NOMO-1 treated with DMSO at 0.1 percent for 48 hours (cell line): ENCODE measurements around the gene ASTL.
A peak's percentile ranks its signal among the peaks of the same experiment; 100 is the strongest.

Experiments used
- DNase-seq: peaks from one replicate; lab custom pipeline; 2025; ENCODE audit not compliant: unreplicated experiment; lab: John Stamatoyannopoulos, UW

Gene ASTL

DNA sequence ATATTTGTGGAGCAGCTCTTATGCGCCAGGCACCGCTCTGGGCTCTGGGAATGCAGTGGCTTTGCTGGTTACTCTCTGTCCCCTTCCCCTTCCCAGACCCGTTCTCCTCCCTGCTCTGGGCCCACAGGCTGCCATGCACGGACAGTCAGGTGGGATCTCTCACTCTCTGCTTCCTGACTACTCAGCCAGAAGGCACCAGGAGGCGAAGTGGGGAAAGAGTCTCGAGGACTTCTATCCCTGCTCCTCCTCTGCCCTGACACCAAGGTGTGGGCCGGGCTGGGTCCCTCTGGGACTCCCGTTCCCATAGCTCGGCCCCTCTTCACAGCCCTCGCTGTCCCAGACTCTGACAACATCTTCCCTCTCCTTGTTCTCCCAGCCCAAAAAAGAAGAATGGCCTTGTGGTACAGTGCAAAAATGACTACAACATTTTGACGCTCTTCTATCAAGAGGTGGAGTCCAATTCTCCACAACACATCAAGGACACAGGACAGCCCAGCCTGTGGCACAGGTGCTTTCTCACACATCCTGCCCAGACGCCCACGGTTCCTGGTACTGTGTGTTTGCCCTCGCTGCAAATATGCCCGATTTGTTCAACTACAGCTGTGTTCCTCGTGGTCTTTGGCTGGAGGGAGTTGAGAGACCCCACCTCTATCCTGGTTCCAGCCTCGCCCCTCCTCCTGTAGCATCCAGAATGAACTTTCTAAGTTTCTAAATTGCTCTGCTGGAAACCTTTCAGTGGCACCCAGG, 21.0 kb upstream of the ASTL start:
- DNase-seq: no peak

DNA sequence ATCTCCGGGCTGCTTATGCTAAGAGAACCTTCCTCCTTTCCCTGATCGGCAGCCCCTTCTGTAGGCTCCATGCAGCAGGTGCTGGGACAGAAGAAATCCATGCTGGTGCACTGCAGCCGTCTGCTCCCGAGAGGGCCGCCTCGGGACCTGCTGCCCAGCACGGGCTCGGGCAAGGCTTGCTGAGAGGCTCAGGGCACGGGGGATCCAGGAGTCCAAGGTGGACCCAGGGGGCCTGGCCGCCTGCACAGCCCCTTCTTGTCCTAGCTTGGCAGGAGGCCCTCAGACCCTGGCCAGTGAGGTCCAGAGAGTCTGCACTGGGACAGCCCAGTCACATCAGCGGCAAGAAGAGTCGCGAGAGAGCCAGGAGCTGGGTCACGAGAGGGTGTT, 20.2 kb upstream of the ASTL start:
- DNase-seq: no peak

DNA sequence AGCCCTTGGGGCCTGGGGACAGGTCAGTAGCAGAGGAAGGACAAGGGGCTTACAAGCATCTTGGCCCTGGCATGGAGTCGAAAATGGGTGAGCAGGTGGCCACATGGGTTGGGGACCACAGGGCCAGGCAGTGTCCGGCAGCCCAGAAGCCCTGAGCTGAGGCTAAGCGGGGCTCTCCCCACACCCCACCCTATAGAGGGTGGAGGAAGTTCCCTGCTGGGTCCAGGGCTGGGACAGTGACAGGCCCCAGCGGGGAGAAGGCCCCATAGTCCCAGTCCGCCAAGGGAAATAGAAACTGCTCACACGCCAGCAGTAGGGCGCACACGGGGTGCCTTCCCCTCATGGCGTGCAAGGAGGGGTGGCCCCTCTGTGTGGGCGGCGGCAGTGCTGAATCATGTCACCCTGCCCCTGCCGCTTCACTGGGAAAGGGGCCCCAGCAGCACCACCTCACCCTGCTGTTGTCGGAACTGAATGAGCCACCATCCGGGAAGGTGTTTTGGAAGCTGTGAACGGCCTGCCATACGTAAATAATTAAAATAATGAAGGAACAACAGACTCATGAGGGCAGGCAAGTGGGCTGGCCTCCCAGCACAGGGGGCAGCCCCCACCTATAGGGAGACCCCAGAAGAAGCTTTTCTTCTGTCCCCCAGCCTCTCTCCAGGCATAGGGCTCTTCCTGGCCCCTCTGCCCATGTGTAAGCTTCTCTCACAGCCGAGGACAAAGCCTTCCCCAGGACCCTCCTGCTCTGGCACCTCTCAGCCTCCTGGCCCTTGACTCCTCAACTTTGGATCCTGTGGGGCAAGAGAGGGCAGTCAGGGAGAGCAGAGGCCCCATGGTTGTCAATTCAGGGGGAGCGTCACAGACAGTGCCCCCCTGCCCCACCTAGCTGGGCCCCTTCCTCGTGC, 19.6 kb upstream of the ASTL start:
- no peak for DNase-seq

DNA sequence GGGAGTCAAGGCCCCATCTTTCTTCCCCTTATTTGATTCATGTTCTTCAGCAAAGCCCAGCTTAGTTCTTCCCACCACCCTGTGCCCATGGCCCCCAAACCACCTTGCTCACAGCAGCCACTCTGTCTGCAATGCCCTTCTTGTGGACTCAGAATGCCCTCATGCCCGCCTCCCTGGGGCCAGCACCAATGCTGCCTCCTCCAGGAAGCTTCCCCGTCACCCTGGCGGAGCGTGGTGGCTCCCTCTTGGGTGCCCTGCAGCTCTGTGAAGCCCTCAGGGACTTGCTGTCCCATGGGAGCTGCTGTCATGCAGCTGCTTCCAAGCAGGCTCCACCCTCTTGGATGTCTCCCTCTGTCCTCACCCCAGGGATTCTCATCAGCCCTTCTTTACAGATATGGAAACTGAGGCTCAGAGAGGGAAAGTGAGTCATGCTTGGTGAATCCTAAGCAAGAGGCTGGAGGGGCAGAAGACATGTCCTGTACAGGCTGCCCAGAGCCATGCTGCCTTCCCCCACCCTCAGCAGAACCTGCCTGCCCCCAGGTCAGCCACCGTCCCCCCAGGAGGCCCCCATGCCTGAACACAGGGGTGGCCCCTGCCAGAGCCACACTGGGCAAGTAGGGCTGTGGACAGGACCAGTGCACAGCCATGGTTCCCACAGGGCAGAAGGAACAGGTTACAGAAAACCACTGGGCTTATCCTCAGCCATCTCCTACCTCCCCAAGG, 18.8 kb upstream of the ASTL start:
- no peak for DNase-seq

DNA sequence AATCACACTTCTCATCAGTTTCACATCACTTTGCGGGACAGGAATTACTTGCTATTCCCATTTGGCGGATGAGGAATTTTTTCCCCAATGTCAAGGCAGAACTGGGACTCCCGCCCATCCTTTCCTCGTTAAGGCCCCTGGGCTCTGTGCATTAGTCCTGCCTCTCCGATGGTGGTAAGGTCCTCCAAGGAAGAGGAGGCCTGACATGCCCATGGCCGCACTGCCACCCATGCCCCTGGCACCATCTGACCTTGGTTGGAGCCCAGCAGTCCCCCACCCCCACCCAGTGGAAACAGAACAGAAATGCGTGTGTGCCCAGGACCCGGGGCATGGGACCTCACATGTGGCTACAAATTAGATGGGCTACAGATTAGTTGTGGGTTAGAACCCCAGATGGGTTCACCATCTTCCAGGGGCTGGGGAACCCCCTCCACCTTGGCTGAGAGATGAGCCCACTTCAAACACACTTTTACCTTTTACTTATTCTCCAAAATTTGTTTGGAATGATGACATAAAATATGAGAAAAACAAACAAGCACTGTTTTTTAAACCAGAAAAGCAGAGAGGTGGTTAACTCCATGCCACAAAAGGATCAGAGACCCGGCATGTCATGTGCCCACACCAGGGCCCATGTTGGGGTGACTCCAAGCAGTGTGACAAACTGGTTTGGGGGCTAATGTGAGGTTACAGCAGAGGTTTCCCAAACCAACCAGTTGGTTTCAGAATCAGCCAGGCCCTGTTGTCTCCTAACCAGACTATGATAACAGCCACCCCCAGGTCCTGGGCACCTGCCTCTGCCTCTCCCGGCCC, 17.9 kb upstream of the ASTL start:
- DNase-seq: no peak

DNA sequence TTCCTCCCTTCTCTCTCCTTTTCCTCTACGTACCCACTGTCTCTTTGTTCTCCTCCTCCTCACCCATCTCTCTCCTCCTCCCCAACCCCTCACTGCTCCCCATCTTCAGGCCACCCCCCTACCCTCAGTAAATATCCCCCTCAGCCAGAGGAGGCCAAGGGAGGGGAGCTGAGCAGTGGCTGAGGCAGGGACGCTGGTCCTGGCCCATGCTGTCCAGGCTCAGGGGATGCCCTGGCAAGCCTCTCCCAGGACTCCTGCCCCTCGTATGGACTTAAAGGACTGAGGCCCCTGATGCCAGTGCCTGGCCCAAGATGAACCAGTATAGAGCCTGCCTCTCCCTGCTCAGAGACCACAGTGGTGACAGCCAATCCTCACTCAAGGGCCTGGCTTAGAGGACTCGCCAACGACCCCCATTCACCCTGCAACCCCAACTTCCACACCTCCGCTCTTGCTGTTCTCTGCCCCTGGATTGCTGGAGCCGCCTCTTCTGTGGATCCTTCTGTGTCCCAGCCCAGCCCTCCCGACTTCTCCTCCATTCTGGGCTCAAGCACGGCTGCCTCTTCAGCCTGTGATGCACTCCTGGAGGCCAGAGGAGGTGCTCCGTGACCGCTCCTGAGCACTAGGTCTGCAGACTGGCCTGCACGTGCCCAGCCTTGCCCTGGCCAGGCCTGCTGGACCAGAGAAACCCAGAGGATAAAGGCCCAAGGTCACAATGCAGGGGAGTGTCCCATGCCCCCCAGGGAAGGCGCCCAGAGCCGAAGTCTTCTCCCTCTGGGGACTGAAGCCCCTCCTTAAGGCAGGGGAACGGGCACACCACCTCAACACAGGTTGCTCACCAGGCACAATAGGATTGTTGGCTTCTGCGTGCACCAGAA, 16.4 kb upstream of the ASTL start:
- DNase-seq: no peak

DNA sequence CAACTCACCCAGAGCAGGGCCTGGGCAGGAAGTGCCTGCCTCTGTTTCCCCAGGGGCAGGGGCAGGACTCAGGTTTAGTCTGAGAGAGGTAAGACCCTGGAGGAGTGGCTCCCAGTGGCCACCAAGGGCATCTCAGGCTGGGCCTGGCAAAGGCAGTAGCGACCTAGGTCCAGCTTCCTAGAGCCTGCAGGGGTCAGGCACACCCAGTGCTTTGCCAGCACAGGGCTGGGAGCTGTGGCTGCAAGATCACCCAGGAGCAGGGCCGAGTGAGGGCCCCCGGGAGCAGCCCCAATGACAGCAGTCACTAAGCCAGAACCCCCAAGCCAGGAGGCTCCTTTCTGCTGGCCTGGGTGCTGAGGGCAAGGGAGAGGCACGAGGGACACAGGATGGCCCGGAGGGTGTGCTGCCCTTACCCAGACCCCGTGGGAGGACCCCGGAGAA, 15.7 kb upstream of the ASTL start:
- DNase-seq: no peak

DNA sequence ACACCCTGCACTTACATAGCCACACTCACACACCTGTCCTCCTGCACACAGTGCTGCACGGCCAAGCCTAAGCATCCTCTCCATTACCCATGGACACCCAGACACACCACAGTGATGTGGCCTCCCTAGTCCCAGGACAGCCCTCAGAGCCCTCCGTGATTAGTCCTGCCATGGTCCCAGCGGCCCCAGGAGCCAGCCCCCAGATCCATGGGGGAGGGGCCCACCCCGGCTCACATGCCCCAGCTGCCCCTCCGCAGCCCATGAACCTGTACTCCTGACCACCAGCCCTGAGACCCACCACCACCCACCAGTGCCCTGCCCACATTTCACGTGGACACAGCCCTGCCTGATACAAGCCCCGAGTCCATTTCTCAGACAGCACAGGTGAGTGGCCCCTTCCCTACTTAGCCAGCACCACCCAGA, 15.0 kb upstream of the ASTL start:
- DNase-seq: no peak

DNA sequence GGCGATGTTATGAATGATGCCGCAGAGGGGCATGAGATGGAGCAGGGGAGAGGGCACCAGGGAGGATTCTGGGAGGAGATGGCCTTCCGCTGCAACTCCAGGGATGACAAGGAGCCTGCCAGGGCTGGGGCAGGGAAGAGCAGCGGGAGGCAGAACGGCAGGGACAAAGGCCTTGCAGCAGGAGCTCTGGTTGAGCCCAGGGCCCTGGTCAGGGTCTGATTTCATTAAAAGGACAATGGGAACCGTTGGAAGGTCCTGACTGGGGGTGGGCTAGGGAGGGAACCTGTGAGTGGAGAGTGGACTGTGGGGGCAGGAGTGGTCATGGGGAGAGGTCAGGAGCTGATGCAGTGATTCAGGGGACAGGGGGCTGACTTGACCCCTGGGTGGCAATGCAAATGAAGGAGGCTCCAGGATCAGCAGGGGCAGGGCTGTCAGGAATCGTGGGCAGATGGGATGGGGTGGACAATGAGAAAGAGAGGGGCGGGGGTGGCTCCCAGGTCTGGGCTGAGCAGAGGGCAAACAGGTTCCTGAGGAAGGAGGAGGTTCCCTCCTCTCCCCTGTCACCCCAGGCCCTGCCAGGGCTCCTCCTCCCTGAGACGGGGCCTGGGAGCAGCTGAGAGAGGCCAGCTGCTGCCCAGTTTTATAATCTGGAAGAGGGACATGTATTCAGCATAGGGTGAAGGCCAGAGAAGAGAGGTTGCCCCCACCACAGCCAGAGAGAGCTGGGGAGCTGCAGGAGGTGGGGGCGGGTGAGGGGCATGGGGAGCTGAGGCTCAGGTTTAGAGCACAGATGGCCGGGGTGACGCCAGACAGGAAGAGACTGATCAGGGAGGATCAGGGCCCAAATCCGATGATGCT, 14.2 kb upstream of the ASTL start:
- no peak for DNase-seq

DNA sequence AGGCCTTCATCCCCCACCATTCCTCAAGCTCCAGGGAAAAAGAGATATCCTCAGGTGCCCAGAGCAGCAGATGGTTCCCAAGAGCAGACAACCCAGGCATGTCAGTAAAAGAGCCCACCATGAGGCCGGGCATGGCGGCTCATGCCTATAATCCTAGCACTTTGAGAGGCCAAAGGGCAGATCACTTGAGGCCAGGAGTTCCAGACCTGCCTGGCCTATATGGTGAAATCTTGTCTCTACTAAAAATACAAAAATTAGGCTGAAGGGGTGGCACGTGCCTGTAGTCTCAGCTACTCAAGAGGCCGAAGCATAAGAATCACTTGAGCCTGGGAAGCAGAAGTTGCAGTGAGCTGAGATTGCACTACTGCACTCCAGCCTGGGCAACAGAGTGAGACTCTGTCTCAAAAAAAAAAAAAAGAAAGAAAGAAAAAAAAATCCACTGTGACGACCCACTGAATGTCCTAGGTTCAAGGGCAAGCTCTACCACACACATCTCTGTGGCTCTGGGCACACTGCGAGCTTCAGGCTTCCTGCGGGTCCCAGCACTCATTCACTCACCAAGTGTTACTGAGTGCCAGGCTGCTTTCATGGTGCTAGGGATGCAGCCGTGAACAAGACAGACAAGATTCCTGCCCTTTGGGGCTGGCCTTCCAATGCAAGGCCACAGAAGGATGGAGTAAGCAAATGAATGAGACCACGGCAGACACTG, 13.4 kb upstream of the ASTL start:
- DNase-seq: no peak

DNA sequence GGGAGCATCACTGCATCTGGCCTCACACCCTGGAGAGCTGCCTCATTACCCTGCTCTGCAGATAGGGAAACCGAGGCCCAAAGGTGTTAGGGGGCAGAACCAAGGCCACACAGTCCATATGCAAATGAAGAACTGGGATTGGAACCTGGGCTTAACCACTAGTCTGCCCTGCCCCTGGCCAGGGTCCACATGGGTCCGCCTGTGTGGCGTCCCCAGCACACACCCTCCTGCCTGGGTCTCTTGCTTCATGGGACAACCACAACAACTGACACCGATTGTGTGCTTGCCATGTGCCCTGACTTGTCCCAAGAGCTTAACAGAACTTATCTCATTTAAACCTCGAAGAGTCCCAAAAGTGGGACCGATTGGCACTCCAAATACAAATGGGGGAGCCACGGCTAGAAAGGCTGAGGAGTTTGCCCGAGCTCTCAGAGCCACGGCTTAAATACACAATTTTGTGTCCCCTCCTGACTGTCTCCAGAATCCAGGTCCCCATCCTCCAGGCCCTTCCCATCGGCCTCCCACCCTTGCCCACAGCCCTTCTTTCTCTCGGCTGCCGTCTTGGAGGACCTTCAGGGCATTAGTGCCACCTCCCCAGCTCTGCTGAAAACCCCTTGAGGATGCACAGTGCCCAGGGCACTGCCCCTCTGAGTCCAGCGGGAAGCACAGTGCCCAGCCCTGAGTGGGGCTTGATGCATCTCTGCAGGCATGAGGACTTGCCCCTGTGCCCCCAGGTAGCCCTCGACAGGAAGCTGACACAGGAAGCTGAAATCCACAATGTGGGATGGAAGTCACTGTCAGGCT, 12.7 kb upstream of the ASTL start:
- DNase-seq: no peak

DNA sequence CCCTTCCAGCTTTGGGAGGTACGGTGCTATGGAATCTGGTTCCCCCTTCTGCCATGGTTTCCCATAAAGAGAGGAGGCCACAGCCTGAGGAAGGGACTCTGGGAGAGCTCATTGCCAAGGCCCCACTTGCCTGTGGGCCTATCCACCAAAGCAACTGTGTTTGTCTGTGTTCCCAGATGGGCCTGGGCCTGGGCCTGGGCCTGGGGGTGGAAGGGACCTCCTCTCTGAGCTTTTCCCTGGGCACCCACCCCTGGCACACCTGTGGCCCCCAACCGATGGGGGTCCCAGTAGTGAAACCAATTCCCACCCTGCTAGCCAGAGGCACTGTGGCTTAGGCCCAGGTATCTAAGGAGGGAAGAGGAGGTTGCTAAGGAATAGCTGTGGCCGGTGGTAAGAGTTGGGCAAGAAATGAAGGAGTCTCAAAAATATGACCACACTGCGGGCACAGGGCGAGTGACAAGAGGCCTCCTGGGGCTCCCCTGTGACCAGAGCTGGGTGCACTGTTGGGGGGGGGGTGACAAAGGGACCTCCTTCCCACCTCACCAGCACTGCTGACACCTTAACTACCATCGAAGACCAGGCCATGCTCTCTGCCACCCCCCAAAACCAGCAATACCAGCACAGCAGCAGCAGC, 11.8 kb upstream of the ASTL start:
- no peak for DNase-seq

DNA sequence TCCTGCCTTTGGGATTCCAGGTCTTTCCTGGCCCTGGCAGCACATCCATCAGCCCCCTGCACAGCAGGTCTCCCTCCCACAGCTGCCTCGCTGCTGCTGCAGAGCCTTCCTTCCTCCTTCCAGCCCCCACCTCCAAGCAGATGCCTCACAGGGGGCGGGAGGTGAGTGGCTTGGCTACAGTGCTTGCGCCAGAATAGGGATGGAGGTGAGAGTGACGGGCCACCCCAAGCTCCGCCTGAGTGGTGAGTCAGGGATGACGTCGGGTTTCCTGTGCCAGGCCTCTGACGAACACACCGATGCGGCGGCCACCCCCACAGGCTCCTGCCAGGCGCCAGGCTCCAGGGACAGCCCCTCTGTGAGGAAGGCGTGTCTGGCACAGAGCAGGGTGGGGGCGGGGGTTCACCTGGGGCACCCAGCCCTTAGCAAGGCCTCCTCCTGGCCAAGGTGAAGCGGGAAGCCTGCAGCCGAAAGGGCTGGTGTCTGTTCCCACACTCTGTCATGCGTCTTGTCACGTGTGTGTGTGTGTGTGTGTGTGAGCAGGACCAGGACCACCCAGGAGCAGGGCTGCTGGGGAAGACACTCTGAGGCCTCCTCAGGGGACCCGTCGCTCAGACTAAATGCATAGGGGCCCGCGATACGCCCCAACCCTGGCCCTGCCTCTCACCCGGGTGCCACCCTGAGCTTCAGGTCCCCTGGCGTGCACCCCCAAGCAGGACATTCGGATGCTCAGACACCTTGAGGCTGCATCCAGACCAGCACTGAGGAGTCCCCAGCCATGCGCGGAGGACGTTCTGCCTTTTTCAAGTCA, 10.3 kb upstream of the ASTL start:
- peak; percentile 83 for DNase-seq

DNA sequence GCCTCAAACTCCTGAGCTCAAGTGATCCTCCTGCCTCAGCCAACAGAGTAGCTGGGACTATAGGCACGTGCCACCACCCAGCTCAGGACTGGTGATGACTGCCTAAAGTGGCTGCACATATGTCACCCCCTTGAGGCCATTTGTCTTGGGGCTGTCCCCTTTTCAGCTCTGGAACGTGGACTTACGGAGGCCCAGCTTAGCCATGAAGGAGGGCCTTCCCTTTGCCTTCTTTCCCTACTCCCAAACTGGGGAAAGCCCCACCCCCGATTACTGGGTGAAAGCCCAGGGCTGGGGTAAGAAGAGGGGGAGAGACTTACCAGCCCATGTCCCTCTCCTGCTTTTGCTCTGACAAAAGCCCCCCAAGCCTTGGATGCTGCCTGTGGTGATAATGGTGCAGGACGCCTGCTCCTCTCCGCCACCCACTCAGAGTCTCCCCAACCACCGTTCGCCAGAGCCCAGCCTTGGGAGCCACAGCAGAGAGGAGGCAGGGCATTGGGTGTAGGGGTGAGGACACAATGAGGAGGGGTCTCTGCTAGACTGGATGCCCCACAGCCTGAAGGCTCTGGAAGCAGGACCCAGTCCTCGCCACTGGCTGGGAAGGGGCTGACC, 9.4 kb upstream of the ASTL start:
- DNase-seq: no peak

DNA sequence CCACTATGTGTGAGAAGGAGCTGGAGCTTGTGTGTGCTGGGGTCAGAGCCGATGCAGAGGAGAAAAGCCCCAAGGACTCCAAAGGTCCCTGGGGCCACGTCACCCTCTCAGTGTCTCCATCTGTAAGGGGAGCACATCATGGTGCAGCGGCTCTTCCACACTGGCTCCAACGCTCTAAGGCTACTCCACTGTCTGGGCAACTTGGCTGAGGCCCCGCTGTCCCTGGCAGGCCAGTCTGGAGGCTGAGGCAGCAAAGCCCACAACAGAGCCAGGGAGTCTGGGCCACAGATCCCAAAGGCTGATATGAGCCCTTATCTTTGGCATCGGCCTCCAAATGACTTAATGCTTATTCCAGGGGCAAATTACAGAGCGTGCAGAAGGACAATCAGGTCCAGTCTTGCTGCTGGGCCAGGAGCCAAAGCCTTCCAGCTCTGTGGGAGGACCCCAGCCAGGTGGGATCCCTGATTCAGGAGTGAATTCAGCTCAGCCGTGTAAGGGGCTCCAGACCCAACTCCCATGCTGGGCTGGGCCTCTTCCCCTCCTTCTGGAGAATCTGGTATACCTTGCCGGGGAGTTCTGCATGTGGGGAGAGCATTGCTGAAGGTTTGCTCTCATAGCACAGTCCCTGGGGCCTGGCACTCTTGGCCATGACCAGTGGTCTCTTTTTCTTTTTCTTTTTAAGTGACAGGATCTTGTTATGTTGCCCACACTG, 8.7 kb upstream of the ASTL start:
- DNase-seq: no peak
